ENCODE measurements around the gene UPP2. TPM values are rescaled to one million over a fixed set of nuclear protein-coding genes. Genes with fewer than 3 reads are reported as not detected.

The UPP2 gene
- total and polyA plus RNA-seq, 9 of the 15 experiments (the other 6 are each of a cell fraction or from before 2014, with no cell fraction given) = not detected

GRCh38 chr2:158103411-158104012, 1.8 kb downstream of the UPP2 start (continued):
- TF ChIP-seq CUX1 (CRISPR knock-in tag; IDR thresholded peaks at IDR 0.05) (no peak), MTA1 (IDR thresholded peaks at IDR 0.05; ENCODE audit: borderline replicate concordance) (no peak), CHD1 (IDR thresholded peaks at IDR 0.05; ENCODE audit: low read length) (no peak)

- no peak for FAIRE-seq
- WGBS (ENCODE audit: insufficient coverage, low coverage, missing lambda C conversion rate) = 5% methylated on average over 5 of the region's 5 CpGs
Observed at GRCh38 chr2:158104903-158105302, 3.2 kb downstream of the UPP2 start.

More at GRCh38 chr2:158104903-158105302, 3.2 kb downstream of the UPP2 start:
- Histone ChIP-seq H3K9me1 (ENCODE audit: control insufficient read depth, insufficient read depth, low read length) (no peaks in the 10 kb centered on the region), H3K9me3 (replicated peaks; ENCODE audit: control insufficient read depth, insufficient read depth, low read depth, low read length) (no peaks in the 10 kb centered on the region), H3K36me3 (ENCODE audit: control insufficient read depth, insufficient read depth, low read length) (no peaks in the 10 kb centered on the region), H3K27ac (ENCODE audit: extremely low read depth, low read depth, low read length) (no peak overlapping the region), H3K4me3 (no peak overlapping the region), H4K20me1 (replicated peaks; ENCODE audit: control insufficient read depth, insufficient read depth, low read length) (no peaks in the 10 kb centered on the region), H3K27me3 (ENCODE audit: control insufficient read depth in 2 of 2, insufficient read depth in 2 of 2, low read length in 2 of 2) (peaks cover 4 to 10% of the 10 kb centered on the region in 2 experiments; a peak in 1 of 5 replicates), H3K9ac (ENCODE audit: insufficient read depth in 1 of 2, low read depth in 2 of 2, low read length in 2 of 2) (no peak overlapping the region), H3K79me2 (ENCODE audit: control insufficient read depth, insufficient read depth, low read length) (no peaks in the 10 kb centered on the region), H3K4me2 (ENCODE audit: insufficient read depth, low read length) (no peak overlapping the region), H3K4me1 (replicated peaks in 1 of 2; ENCODE audit: control insufficient read depth in 2 of 2, insufficient read depth in 2 of 2, low read length in 2 of 2) (no peaks in the 10 kb centered on the region), H2AFZ (ENCODE audit: low read depth, low read length) (no peak overlapping the region)
- no peak for ATAC-seq
- ChIA-PET CTCF (ENCODE audit: low intra/inter-chr PET ratio) (no interaction called here), POLR2A (interaction anchor here (0.6 kb wide), 1 partner anchor 765 kb away, joined by 3 read pairs; no protein-coding TSS in a partner anchor)
- TF ChIP-seq PCBP1 (IDR thresholded peaks at IDR 0.05; ENCODE audit: low read depth, low read length, poor library complexity, severe bottlenecking) (peak; percentile 31), L3MBTL2 (IDR thresholded peaks at IDR 0.05) (no peak)
- in situ Hi-C loops (cut with MboI) = no loop called here
- no peak for DNase-seq (ENCODE audit: extremely low read depth in 1 of 4, low spot score in 3 of 4)
- intact Hi-C loops (cut with micrococcal nuclease) = no loop called here
- no TSS peak for BruUV-seq (replicated peaks)

Data from K562 (cell line).